Adrenal gland (tissue), 12 donors: ENCODE data around the gene PRDM15. TPM values are rescaled to one million over a fixed set of nuclear protein-coding genes. Genes with fewer than 3 reads are reported as not detected.
A peak's percentile ranks its signal among the peaks of the same experiment; 100 is the strongest.

Source experiments
- DNase-seq, 7 donors: peaks; one replicate each; pipeline ENCODE4 v3.0.0-alpha.2; 2019 to 2020
- H3K27ac ChIP-seq, 5 donors: fragments of 200-600 bp; sonication (generic) in 4 of 5; 1 replicate in 3 of 5; 2 replicates in 2 of 5; pipeline versions ENCODE4 v1.5.1 to v1.8.0; 2016 to 2020; ENCODE audit warnings: mild to moderate bottlenecking in 1 of 5
- H3K27me3 ChIP-seq: fragments of 200-600 bp; 2 replicates; pipeline ENCODE4 v1.8.0; 2021
- H3K36me3 ChIP-seq, 2 donors: fragments of 200-600 bp; replicated peaks in 1 of 2; 1 replicate in 1 of 2; 2 replicates in 1 of 2; pipeline versions ENCODE4 v1.5.1 to v1.8.0; 2018 to 2022
- H3K4me1 ChIP-seq, 2 donors: fragments of 200-600 bp; replicated peaks in 1 of 2; 1 replicate in 1 of 2; 2 replicates in 1 of 2; pipeline versions ENCODE4 v1.5.1 to v1.8.0; 2018 to 2021
- H3K4me3 ChIP-seq, 4 donors: fragments of 200-600 bp; sonication (generic) in 3 of 4; one replicate each; pipeline ENCODE4 v1.5.1; 2016 to 2018
- H3K9me3 ChIP-seq, 3 donors: fragments of 200-600 bp; sonication (generic) in 1 of 3; replicated peaks in 1 of 3; 1 replicate in 2 of 3; 2 replicates in 1 of 3; pipeline versions ENCODE4 v1.5.1 to v1.8.0; 2016 to 2021
- POLR2A ChIP-seq, 2 donors: fragments of 450-650 bp; IDR thresholded peaks; one replicate each; pipeline ENCODE4 v1.6.1; 2017; ENCODE audit warnings: antibody characterized with exemption in 2 of 2, mild to moderate bottlenecking in 2 of 2, moderate library complexity in 1 of 2
- WGBS, 4 donors: extraction: QIAGEN DNeasy Blood & Tissue Kit in 2 of 4; methylation state at CpG; one replicate each; pipeline versions ENCODE4 v1.1.5 to v1.1.7; 2013 to 2017; 5-methylcytosine and 5-hydroxymethylcytosine counted together
- intact Hi-C, 2 donors: fragments of 100-400 bp; cut with DNase I; formaldehyde crosslinking; loops; one replicate each; pipeline versions ENCODE4 v1.14.1 to v1.15.0; 2022 to 2023
- polyA plus RNA-seq, 3 donors: library from polyadenylated mRNA; stranded (reverse); fragments of 200-250 nt in 2 of 3; fragments of 350-450 nt in 1 of 3; fragmentation: Illumina TruSeq in 1 of 3; extraction: RNeasy Lipid Tissue Mini Kit (QIAGEN cat#74804) in 1 of 3; gene quantifications; one replicate each; pipeline ENCODE4 v1.2.3, GENCODE V29; 2013 to 2014
- total RNA-seq, 9 donors: library from RNA; depleted of rRNA in 4 of 9; stranded (reverse); fragments of >200 nt in 4 of 9; fragments of 120-200 nt in 1 of 9; fragmentation: NEBNext Ultra II Directional in 1 of 9; extraction: Animal tissue kit (Norgen Biotek cat#: 25700) in 1 of 9; gene quantifications; one replicate each; pipeline versions ENCODE4 v1.1.0 to v1.2.4, GENCODE V29; 2013 to 2023
- TF ChIP-seq, protein P1 (sequence below), 6 experiments: fragments of 450-650 bp in 4 of 6; fragments of 200-600 bp in 2 of 6; sonication (generic) in 1 of 6; IDR thresholded peaks; 1 replicate in 5 of 6; 2 replicates in 1 of 6; pipeline versions ENCODE4 v1.5.1 to v1.8.0; 2016 to 2021; ENCODE audit warnings: antibody characterized with exemption in 6 of 6, mild to moderate bottlenecking in 2 of 6, moderate library complexity in 1 of 6
- donor health status: healthy with polysubstance abuse.
- donor health status: Bipolar disorder and iron deficiency.
- donor health status: DM: yes; HTN: yes; CAD: no.
- donor health status: DM: no; HTN: no; CAD: no.
- donor health status: DM: no; HTN: no; CAD: no.
- donor health status: DM: yes; HTN: yes; CAD: no.

Gene PRDM15
- total and polyA plus RNA-seq, 12 donors = 2.9 to 6.7 (median 4.0) TPM

DNA sequence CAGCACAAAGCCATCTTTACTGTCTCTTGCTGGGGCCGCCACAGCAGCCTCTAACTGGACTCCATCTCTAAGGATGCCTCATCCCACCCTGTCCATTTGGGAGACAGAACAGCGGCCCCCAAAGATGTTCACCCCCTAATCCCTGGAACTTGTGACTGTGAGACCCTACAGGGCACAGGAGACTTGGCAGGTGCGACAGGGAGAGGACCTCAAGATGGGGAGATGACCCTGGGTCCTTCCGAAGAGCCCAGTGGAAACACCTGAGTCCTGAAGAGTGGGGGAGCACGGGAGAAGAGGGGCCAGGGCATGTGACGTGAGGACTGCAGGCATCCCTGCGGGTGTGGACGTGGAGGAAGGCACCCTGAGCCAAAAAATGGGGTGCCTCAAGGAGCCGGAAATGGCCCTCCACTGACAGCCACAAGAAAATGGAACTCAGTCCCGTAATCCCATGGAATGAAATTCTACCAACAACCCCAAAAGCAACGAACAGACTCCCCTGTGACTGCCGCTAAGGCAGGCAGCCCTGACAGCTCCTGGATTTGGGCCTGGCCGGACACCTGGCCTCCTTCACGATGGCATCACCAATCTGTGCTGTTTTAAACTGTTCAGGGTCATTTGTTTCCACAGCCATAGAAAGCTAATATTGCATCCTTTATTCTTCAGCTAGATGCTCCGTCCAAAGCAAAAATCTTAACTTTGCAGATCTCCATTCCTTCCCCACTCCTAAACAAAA, 40.7 kb upstream of the PRDM15 start:
- intact Hi-C loops = no loop called here
- DNase-seq = peak in 4 of 7 donors; percentile 30 to 51 (median 44)
- Histone ChIP-seq H3K27me3 (no peaks in the 10 kb centered on the region), H3K36me3 (peaks cover 0 to 55% of the 10 kb centered on the region in 2 donors), H3K4me1 (peaks cover 40 to 48% of the 10 kb centered on the region in 2 donors), H3K9me3 (no peaks in the 10 kb centered on the region), H3K27ac (peak overlapping the region in 4 of 5 donors; percentile 33 to 93 (median 60)), H3K4me3 (no peak overlapping the region)
- TF ChIP-seq POLR2A (IDR thresholded peaks at IDR 0.05) = no peak
- TF ChIP-seq, protein P1, sequence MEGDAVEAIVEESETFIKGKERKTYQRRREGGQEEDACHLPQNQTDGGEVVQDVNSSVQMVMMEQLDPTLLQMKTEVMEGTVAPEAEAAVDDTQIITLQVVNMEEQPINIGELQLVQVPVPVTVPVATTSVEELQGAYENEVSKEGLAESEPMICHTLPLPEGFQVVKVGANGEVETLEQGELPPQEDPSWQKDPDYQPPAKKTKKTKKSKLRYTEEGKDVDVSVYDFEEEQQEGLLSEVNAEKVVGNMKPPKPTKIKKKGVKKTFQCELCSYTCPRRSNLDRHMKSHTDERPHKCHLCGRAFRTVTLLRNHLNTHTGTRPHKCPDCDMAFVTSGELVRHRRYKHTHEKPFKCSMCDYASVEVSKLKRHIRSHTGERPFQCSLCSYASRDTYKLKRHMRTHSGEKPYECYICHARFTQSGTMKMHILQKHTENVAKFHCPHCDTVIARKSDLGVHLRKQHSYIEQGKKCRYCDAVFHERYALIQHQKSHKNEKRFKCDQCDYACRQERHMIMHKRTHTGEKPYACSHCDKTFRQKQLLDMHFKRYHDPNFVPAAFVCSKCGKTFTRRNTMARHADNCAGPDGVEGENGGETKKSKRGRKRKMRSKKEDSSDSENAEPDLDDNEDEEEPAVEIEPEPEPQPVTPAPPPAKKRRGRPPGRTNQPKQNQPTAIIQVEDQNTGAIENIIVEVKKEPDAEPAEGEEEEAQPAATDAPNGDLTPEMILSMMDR (IDR thresholded peaks at IDR 0.05) = no peak
- 75 to 83% (median 80%) methylated on average over 12 to 15 of the region's 15 CpGs for WGBS, 4 donors

DNA sequence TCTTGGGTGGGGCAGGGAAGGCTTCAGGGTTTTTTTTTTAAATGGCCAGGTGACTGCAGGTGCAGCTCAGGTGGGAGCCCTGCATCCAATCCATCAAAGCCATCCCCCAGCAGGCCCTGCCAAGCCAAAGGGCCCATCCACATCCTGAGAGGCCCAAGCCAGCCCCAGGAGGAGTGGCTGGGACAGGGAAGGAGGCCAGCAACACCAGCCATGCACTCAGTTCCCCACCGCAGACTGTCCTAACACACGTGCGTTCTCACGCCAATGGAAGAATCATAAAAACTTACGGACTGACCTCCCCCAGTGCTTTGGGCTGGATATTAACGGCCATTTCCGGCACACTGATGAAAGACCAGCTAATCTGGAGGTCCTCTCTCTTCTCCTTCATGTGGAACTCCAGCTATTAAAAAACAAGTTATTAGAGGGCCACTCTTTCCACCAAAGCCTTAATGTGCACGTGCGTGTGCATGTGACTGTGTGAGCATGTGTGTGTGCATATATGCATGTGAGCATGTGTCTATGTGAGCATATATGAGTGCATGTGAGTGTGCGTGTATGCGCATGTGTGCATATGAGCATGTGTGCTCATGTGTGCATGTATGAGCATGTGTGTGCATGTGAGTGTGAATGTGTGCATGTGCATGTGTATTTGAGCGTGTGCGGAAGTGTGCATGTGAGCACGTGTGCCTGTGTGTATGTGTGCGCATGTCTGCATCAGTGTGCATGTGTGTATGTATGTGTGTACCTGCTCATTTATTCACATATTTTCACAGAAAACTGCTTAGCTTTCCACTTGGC, 39.6 kb upstream of the PRDM15 start:
- Histone ChIP-seq H3K27ac (peak overlapping the region in 3 of 5 donors; percentile 33 to 93 (median 84)), H3K27me3 (no peaks in the 10 kb centered on the region), H3K4me1 (peaks cover 30 to 37% of the 10 kb centered on the region in 2 donors), H3K9me3 (no peaks in the 10 kb centered on the region), H3K36me3 (peaks cover 0 to 66% of the 10 kb centered on the region in 2 donors), H3K4me3 (no peak overlapping the region)
- intact Hi-C loops = no loop called here
- WGBS, 4 donors = 80 to 90% (median 87%) methylated on average over 14 to 15 of the region's 15 CpGs
- no peak for TF ChIP-seq POLR2A (IDR thresholded peaks at IDR 0.05)
- TF ChIP-seq, protein P1 (IDR thresholded peaks at IDR 0.05) = no peak
- DNase-seq = peak in 1 of 7 donors; percentile 14

DNA sequence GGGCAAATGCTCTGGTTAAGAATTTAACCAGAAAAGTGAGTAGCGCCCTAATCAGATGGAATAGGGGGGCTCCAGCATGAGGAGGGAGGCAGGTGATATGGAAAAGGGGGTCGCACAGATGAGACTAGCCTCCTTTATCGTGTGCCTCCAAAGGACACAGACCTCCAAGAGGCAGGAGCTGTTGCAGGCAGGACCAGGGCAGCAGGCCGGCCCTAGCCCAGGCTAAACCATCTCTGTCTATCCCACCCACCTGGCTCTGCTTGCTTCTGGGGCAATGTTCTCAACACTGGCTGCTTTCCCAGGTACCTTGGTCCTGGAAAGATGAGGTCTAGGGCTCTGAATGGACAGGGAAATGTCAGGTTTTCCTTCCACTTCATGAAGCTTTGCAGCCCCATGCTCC, 38.4 kb upstream of the PRDM15 start:
- Histone ChIP-seq H3K4me1 (peaks cover 18 to 25% of the 10 kb centered on the region in 2 donors), H3K27me3 (no peaks in the 10 kb centered on the region), H3K27ac (peak overlapping the region in 2 of 5 donors; percentile 47 to 61), H3K36me3 (peaks cover 0 to 78% of the 10 kb centered on the region in 2 donors), H3K4me3 (no peak overlapping the region), H3K9me3 (no peaks in the 10 kb centered on the region)
- intact Hi-C loops = no loop called here
- WGBS, 4 donors = 83 to 96% (median 88%) methylated on average over 4 of the region's 4 CpGs
- peak in 1 of 7 donors; percentile 14 for DNase-seq
- no peak for TF ChIP-seq POLR2A (IDR thresholded peaks at IDR 0.05)
- TF ChIP-seq, protein P1 (IDR thresholded peaks at IDR 0.05) = no peak

DNA sequence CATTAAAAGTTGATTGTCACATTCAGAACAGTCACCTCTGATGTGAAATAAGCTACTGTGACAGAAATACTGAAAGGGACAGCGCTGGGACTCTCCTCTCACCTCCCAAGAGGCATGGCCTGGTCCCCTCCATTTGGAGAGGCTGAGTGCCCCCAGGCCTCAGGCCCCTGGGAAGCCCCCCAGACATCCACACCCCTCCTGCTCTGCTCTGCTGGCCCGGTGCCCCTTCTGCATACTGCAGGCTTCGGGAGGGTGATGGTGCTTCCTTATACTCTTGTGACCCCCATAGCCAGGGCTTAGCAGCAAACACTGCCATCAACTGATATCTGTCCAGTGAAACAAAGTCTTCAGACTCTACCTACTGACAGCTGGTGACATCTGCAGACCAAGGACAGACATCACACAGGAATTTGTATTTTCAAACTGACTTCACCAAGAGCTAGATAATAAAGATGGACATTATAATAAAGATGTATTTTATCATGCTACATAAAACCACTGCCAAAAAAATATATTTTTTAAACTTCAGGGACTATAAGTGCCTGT, 37.8 kb upstream of the PRDM15 start:
- Histone ChIP-seq H3K36me3 (peaks cover 0 to 84% of the 10 kb centered on the region in 2 donors), H3K4me3 (no peak overlapping the region), H3K27me3 (no peaks in the 10 kb centered on the region), H3K4me1 (peaks cover 12 to 19% of the 10 kb centered on the region in 2 donors), H3K27ac (peak overlapping the region in 3 of 5 donors; percentile 17 to 75 (median 47)), H3K9me3 (no peaks in the 10 kb centered on the region)
- TF ChIP-seq POLR2A (IDR thresholded peaks at IDR 0.05) = no peak
- TF ChIP-seq, protein P1 (IDR thresholded peaks at IDR 0.05) = no peak
- intact Hi-C loops = no loop called here
- 51 to 81% (median 74%) methylated on average over 3 of the region's 3 CpGs for WGBS, 4 donors
- DNase-seq = peak in 1 of 7 donors; percentile 15
